Measurements from ENCODE around the gene SMYD3.

DNA sequence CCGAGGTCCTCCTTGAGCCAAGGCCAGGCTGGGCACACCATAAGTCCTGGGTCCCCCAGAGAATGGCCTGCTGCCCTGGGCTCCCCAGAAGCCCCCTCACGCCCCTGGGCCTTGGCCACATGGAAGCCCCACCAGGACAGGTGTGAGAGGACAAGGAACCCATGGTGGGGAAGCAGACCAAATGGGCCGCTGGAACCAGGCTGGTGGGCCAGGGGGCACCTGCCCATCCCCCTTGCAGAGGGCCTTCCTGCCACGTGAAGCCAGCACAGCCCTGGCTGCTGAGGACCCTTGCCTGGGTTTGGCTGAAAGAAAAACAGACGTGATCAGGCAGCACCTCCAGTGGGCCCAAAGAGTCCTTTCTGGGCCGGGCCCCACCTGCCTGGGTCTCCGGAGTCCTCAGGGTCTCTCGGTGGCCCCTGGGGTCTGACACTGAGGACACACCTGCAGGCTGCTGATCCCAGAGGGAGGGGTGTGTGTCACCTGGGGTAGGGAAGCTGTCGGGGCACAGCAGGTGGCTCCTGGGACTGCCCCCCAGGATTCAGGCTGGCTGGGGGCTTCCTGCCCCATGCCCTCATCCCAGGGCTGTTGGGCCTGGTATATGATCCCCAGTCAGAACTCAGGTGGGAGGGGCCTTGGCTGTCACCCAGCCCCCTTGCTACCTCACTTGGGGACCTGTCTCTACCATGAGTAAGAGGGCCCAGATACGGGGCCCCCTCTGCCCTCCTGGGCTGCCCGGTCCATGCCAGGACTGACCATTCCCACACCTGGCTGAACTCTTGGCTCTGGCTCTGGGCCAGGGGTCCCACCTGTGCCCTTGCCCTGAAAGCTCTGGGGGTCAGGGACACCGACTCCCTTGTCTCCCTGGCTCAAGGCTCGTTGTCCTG lies 3.3 kb upstream of the SMYD3 start:
- TF ChIP-seq, protein P1, sequence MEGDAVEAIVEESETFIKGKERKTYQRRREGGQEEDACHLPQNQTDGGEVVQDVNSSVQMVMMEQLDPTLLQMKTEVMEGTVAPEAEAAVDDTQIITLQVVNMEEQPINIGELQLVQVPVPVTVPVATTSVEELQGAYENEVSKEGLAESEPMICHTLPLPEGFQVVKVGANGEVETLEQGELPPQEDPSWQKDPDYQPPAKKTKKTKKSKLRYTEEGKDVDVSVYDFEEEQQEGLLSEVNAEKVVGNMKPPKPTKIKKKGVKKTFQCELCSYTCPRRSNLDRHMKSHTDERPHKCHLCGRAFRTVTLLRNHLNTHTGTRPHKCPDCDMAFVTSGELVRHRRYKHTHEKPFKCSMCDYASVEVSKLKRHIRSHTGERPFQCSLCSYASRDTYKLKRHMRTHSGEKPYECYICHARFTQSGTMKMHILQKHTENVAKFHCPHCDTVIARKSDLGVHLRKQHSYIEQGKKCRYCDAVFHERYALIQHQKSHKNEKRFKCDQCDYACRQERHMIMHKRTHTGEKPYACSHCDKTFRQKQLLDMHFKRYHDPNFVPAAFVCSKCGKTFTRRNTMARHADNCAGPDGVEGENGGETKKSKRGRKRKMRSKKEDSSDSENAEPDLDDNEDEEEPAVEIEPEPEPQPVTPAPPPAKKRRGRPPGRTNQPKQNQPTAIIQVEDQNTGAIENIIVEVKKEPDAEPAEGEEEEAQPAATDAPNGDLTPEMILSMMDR (IDR thresholded peaks at IDR 0.05) = no peak
- TF ChIP-seq POLR2A (IDR thresholded peaks at IDR 0.05) = no peak
